ENCODE measurements around the gene KCNT1.

GRCh38 chr9:135792268-135793128 lies 90.5 kb downstream of the KCNT1 start:
- TF ChIP-seq CTCF (IDR thresholded peaks at IDR 0.05), result no peak
- TF ChIP-seq POLR2AphosphoS5 (IDR thresholded peaks at IDR 0.05; ENCODE audit: insufficient read depth in 1 of 2, low read depth in 1 of 2), result no peak

Data from vagina (tissue), 2 donors.